ENCODE measurements around the gene ACP5.
"Not testable (repeated sequence)": the region's sequence is repeated elsewhere in the genome, so short reads cannot be mapped to it uniquely, and the experiment has no call there.

The ACP5 gene

DNA sequence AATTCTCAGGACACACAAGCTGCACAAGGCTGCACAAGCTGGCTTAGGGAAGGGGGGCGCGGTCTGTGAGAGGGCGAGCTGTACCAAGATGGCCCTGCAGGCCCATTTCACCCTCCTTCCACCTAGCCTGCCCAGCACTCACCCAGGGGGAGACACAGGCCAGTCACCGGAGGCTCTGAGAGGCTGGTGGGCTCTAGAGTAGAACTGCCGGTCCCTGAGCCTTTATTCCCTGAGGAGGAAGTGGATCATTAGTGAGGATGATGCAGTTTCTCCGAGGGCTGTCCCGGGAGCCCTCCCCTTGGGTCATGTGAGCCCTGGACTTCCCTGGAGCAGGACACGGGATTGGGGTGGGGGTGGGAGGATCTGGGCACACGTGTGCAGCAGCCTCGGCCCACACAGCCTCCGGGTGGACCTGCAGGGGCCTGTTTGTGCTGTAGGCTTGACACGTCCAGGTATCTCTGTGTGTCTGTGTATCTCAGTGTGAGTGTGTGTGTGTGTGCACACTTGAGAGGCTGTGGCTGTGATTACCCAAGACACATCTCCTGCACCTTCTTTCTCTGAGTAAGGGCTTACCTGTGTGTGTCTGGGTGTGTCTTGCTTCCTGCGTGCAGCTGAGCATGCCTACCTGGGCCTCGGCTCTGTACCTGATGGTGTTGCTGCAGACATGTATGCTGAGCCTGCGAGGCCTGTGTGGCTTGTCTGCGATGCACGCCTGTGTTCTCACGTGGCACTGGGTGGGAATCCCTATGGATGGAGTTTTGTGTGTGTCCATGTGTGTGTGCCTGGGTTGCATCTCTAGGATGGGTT lies at the start of gene ACP5:
ACP5 (minus strand) TSS at position 195 of the 807 bp plus-strand sequence. CDS start 328 bp downstream, outside the sequence.
- H3K4me3 ChIP-seq (ENCODE audit: low read depth, low read length) = no peak within 1 kb of the TSS
- ChIA-PET POLR2A (no interaction called here), CTCF (interaction anchor here (1.4 to 14.8 kb wide), 3 partner anchors 10 to 16 kb away, joined by 6 to 123 read pairs (median 12); partner anchors contain the start of gene ELOF1)
- TF ChIP-seq CTCF (IDR thresholded peaks at IDR 0.05; ENCODE audit: insufficient read depth, low read length, missing control alignments) = no peak
- DNase-seq (ENCODE audit: low read depth, low spot score) = no peak

GRCh38 chr19:11626252-11626651 lies 48.8 kb upstream of the ACP5 start:
- DNase-seq (ENCODE audit: low read depth, low spot score) = no peak
- no peak overlapping the region for H3K4me3 ChIP-seq (ENCODE audit: low read depth, low read length)
- ChIA-PET CTCF (no interaction called here), POLR2A (no interaction called here)
- TF ChIP-seq CTCF (IDR thresholded peaks at IDR 0.05; ENCODE audit: insufficient read depth, low read length, missing control alignments) = no peak

DNA sequence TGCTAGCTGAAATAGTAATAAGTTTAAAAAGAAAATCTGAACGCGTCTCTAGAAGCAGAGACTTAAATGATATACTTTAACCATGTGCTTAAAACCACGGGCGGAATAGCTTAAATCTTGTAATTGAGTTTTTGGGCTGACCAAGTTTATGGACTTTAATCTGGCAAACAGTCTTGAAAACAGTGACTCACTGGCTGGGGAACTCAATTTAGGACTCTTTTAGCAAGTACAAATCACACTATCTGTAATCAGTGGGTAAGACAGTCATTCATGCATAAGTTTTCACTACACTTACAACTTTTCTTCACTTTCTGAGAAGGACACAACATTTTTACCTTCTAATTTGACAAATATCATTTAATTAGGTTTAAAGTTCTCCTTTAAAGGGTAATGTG lies 46.6 kb upstream of the ACP5 start:
- H3K4me3 ChIP-seq (ENCODE audit: low read depth, low read length) = no peak overlapping the region
- ChIA-PET POLR2A (no interaction called here), CTCF (interaction anchor here (0.6 to 1.2 kb wide), 4 partner anchors 13 to 64 kb away, joined by 3 to 4 read pairs (median 3); no protein-coding TSS in a partner anchor)
- DNase-seq (ENCODE audit: low read depth, low spot score) = no peak
- no peak for TF ChIP-seq CTCF (IDR thresholded peaks at IDR 0.05; ENCODE audit: insufficient read depth, low read length, missing control alignments)

GRCh38 chr19:11622401-11622800 lies 45.0 kb upstream of the ACP5 start:
- H3K4me3 ChIP-seq (ENCODE audit: low read depth, low read length); DNase-seq (ENCODE audit: low read depth, low spot score); POLR2A ChIA-PET: not testable (repeated sequence)
- CTCF ChIA-PET = interaction anchor here (0.6 to 1.2 kb wide), 2 partner anchors 14 to 185 kb away, joined by 3 to 4 read pairs; no protein-coding TSS in a partner anchor

- H3K4me3 ChIP-seq (ENCODE audit: low read depth, low read length) = no peak overlapping the region
- DNase-seq (ENCODE audit: low read depth, low spot score) = no peak
- CTCF ChIA-PET = no interaction called here
- POLR2A ChIA-PET = no interaction called here
- TF ChIP-seq CTCF (IDR thresholded peaks at IDR 0.05; ENCODE audit: insufficient read depth, low read length, missing control alignments) = no peak
These were observed 43.1 kb upstream of the ACP5 start for GRCh38 chr19:11620553-11620952.

GRCh38 chr19:11617180-11618062 lies 40.0 kb upstream of the ACP5 start:
- ChIA-PET CTCF (no interaction called here), POLR2A (no interaction called here)
- no peak for DNase-seq (ENCODE audit: low read depth, low spot score)
- H3K4me3 ChIP-seq (ENCODE audit: low read depth, low read length) = no peak overlapping the region
- no peak for TF ChIP-seq CTCF (IDR thresholded peaks at IDR 0.05; ENCODE audit: insufficient read depth, low read length, missing control alignments)

Measured in AG04449 (cell line).